Activated CD8-positive, alpha-beta T cell treated with anti-CD3 and anti-CD28 coated beads for 36 hours (primary cell): ENCODE data around the gene RLN3. TPM values are rescaled to one million over a fixed set of nuclear protein-coding genes. Genes with fewer than 3 reads are reported as not detected.
A peak's percentile ranks its signal among the peaks of the same experiment; 100 is the strongest.

Experiments
- ATAC-seq: fragments of 200-7000 bp; cut with Tn5 transposase; one replicate; pipeline ENCODE4 v1.10.0; 2021; ENCODE audit warnings: mild to moderate bottlenecking, moderate library complexity
- CTCF ChIA-PET: fragments of 350-600 bp; sonication (Branson Sonifier 250); formaldehyde crosslinking; loops from one replicate; lab custom pipeline; 2021; ENCODE audit warnings: antibody characterized with exemption; lab: Charles Lee
- POLR2A ChIA-PET: fragments of 350-600 bp; sonication (Branson Sonifier 250); formaldehyde crosslinking; loops from one replicate; lab custom pipeline; 2021; ENCODE audit warnings: antibody characterized with exemption; lab: Charles Lee
- DNase-seq: peaks from one replicate; pipeline ENCODE4 v3.0.0-alpha.2; 2020
- H3K27ac Mint-ChIP-seq: one replicate; pipeline ENCODE4 v1.8.0; 2021; ENCODE audit warnings: mild to moderate bottlenecking, mixed read lengths
- H3K27me3 Mint-ChIP-seq: one replicate; pipeline ENCODE4 v1.8.0; 2021; ENCODE audit warnings: mixed read lengths
- H3K36me3 Mint-ChIP-seq: one replicate; pipeline ENCODE4 v1.8.0; 2021; ENCODE audit warnings: low read depth, mixed read lengths
- H3K4me1 Mint-ChIP-seq: one replicate; pipeline ENCODE4 v1.8.0; 2021; ENCODE audit warnings: low read depth, mixed read lengths
- H3K4me3 Mint-ChIP-seq: one replicate; pipeline ENCODE4 v1.8.0; 2021; ENCODE audit warnings: mild to moderate bottlenecking, moderate library complexity, mixed read lengths
- H3K9me3 Mint-ChIP-seq: one replicate; pipeline ENCODE4 v1.8.0; 2021; ENCODE audit warnings: mixed read lengths
- intact Hi-C: fragments of 100-400 bp; cut with micrococcal nuclease; formaldehyde crosslinking; loops from one replicate; pipeline ENCODE4 v1.10.0; 2022
- total RNA-seq, 2 experiments: library from RNA; stranded (reverse); gene quantifications; one replicate each; pipeline ENCODE4 v1.2.3, GENCODE V29; 2021
- TF ChIP-seq, protein P1 (sequence below): fragments of 200-600 bp; IDR thresholded peaks from one replicate; pipeline ENCODE4 v1.8.0; 2022; ENCODE audit warnings: antibody characterized with exemption, mild to moderate bottlenecking

RLN3 gene
- total RNA-seq, 2 experiments from 2014 or later, result not detected

DNA sequence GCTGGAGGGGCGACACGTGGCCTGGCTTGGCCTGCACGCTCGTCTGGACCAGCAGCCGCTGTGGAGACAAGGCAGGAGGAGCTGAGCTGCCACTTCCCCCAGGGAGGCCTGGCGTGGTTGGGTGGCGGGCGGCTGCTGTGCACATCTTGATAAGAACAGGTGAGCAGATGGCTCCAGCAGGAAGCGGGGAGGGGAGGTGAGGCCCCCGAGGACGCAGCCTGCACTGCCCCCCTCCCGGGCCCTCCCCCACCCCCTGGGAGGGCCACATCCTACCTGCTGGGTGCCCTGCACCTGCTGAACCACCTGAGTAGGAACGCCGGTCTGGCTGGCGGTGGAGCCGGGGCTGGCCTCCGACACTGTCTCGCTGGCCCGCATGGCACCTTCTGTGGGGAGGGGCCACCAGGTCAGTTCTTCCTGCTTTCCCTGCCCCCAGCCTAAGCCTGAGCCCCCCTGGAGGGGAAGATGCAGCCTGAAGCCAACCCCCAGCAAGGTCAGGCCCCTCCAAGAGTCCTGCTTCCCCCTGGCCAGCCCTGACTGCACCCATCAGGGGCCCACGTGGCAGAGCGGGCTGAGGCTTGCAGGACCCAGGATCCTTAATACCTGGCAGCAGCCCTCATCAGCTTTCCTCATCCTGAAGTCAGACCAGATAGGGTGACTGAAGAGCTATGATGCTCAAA lies 44.6 kb upstream of the RLN3 start:
- H3K36me3 Mint-ChIP-seq, result peaks cover 5% of the 10 kb centered on the region
- no peaks in the 10 kb centered on the region for H3K9me3 Mint-ChIP-seq
- peaks cover 53% of the 10 kb centered on the region for H3K4me1 Mint-ChIP-seq
- peak overlapping the region; percentile 10 for H3K4me3 Mint-ChIP-seq
- ChIA-PET CTCF (interaction anchor here (0.7 to 1.2 kb wide), 2 partner anchors 75 to 90 kb away, joined by 3 to 4 read pairs; no protein-coding TSS in a partner anchor), POLR2A (interaction anchor here (1.6 to 8.5 kb wide), 2 partner anchors 19 to 49 kb away, joined by 4 to 96 read pairs; partner anchors contain the start of gene RFX1)
- intact Hi-C loops, result no loop called here
- DNase-seq (peak; percentile 29), ATAC-seq (no peak)
- H3K27me3 Mint-ChIP-seq, result no peaks in the 10 kb centered on the region
- TF ChIP-seq, protein P1, sequence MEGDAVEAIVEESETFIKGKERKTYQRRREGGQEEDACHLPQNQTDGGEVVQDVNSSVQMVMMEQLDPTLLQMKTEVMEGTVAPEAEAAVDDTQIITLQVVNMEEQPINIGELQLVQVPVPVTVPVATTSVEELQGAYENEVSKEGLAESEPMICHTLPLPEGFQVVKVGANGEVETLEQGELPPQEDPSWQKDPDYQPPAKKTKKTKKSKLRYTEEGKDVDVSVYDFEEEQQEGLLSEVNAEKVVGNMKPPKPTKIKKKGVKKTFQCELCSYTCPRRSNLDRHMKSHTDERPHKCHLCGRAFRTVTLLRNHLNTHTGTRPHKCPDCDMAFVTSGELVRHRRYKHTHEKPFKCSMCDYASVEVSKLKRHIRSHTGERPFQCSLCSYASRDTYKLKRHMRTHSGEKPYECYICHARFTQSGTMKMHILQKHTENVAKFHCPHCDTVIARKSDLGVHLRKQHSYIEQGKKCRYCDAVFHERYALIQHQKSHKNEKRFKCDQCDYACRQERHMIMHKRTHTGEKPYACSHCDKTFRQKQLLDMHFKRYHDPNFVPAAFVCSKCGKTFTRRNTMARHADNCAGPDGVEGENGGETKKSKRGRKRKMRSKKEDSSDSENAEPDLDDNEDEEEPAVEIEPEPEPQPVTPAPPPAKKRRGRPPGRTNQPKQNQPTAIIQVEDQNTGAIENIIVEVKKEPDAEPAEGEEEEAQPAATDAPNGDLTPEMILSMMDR, result no peak
- peak overlapping the region; percentile 69 for H3K27ac Mint-ChIP-seq

DNA sequence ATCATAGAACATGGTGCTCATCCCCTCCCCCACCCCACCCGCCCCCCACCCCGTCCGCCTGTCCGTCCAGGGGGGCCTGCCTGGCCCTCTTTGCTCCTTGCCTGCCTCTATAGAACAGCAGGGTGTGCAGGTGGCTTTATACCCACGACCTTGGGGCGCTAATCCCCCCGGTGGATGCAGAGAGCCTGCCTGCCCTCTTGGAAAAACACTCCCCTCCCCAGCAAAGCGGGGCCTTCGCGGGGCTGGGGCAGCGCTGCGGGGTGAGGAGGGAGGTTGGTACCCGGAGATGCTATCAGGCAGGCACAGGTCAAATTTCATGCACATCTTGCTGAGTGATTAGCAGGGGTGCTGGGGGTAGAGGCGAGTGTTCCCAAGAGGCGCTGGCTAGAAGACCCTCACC lies 43.8 kb upstream of the RLN3 start:
- Mint-ChIP-seq H3K9me3 (no peaks in the 10 kb centered on the region), H3K4me1 (peaks cover 62% of the 10 kb centered on the region), H3K27ac (no peak overlapping the region), H3K4me3 (no peak overlapping the region), H3K36me3 (peaks cover 7% of the 10 kb centered on the region), H3K27me3 (no peaks in the 10 kb centered on the region)
- ChIA-PET CTCF (interaction anchor here (0.6 to 1.2 kb wide), 2 partner anchors 89 to 513 kb away, joined by 3 to 4 read pairs; no protein-coding TSS in a partner anchor), POLR2A (interaction anchor here (1.6 to 8.5 kb wide), 3 partner anchors 8 to 48 kb away, joined by 4 to 96 read pairs (median 7); partner anchors contain the start of gene RFX1)
- DNase-seq (no peak), ATAC-seq (no peak)
- intact Hi-C loops, result no loop called here
- TF ChIP-seq, protein P1, result no peak

DNA sequence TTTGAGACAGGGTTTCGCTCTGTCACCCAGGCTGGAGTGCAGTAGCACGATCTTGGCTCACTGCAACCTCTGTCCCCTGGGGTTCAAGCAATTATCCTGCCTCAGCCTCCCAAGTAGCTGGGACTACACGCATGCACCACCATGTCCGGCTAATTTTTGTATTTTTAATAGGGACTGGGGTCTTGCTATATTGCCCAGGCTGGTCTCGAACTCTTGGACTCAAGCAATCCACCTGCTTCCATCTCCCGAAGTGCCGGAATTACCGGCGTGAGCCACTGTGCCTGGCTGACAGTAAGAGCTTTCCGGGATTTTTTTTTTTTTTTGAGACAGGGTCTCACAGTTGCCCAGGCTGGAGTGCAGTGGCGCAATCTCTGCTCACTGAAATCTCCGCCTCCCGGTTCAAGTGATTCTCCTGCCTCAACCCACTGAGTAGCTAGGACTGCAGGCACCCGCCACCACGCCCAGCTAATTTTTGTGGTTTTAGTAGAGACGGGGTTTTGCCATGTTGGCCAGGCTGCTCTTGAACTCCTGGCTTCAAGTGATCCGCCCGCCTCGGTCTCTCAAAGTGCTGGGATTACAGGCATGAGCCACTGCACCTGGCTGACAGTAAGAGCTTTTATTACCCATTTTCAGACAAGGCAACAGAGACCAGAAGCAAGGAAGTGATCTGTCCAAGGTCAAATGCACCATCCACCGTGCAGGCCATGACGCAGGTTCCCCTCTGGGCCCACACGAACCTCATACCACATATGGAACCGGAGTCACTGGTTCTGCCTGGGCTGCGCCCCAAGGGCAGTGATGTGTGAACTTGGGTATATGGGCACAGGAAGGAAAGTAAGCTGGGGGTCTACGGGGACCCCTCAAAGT lies 42.8 kb upstream of the RLN3 start:
- peak; percentile 44 for DNase-seq
- ATAC-seq, result no peak
- Mint-ChIP-seq H3K27me3 (no peaks in the 10 kb centered on the region), H3K4me1 (peaks cover 65% of the 10 kb centered on the region), H3K4me3 (peak overlapping the region; percentile 46), H3K27ac (peak overlapping the region; percentile 98), H3K36me3 (peaks cover 7% of the 10 kb centered on the region), H3K9me3 (no peaks in the 10 kb centered on the region)
- ChIA-PET CTCF (interaction anchor here (0.6 to 1.3 kb wide), 3 partner anchors 14 to 512 kb away, joined by 3 to 4 read pairs (median 3); partner anchors contain the start of gene IL27RA), POLR2A (interaction anchor here (0.8 to 8.5 kb wide), 7 partner anchors 9 to 130 kb away, joined by 4 to 96 read pairs (median 6); partner anchors contain the start of genes DCAF15, IL27RA and RFX1)
- TF ChIP-seq, protein P1, result no peak
- intact Hi-C loops, result no loop called here

DNA sequence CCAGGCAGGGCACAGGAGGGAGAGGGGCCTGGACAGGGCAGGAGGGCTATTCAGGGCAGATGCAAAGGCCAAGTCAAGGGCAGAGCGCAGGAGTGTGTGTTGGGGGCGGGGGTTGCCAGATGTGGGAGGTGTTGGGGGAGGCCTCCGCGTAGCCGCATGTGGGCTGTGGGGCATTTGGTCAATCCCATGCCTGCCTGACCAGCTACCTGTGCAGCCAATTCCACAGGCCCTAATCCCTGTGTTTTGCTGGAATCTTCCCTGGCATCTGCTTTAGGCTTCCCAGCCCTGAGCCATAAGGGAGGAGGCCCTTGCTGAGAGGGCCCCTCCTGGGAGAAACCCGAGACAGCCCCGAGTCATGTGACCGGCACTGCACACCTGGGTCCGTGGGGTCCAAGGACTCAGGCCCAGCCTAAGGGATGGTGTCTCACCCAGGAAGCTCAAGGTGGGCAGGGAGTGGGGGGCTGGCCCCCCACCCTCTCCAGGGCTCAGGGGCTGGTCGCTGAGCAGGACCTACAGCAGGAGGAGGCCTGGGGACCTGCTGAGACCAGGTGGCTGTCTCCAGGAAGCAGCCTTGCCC lies 42.1 kb upstream of the RLN3 start:
- peak overlapping the region; percentile 67 for H3K4me3 Mint-ChIP-seq
- H3K36me3 Mint-ChIP-seq, result peaks cover 7% of the 10 kb centered on the region
- intact Hi-C loops, result no loop called here
- H3K9me3 Mint-ChIP-seq, result no peaks in the 10 kb centered on the region
- H3K27me3 Mint-ChIP-seq, result no peaks in the 10 kb centered on the region
- POLR2A ChIA-PET, result interaction anchor here (0.8 to 8.5 kb wide), 7 partner anchors 10 to 130 kb away, joined by 4 to 96 read pairs (median 6); partner anchors contain the start of genes DCAF15, IL27RA and RFX1
- peaks cover 65% of the 10 kb centered on the region for H3K4me1 Mint-ChIP-seq
- ATAC-seq (peak; percentile 4), DNase-seq (peak; percentile 36)
- TF ChIP-seq, protein P1, result no peak
- CTCF ChIA-PET, result interaction anchor here (1.0 to 1.4 kb wide), 3 partner anchors 13 to 46 kb away, joined by 3 to 4 read pairs (median 4); partner anchors contain the start of gene IL27RA
- H3K27ac Mint-ChIP-seq, result peak overlapping the region; percentile 98
